HG02885 (cell line): ENCODE results near the gene COL4A5.

Experiments
- ATAC-seq: cut with Tn5 transposase; IDR thresholded peaks from one replicate; pipeline ENCODE4 v1.9.1; 2021; ENCODE audit warnings: mild to moderate bottlenecking; ENCODE audit not compliant: unreplicated experiment, poor library complexity

Gene COL4A5

GRCh38 chrX:108610141-108610540, 170.5 kb downstream of the COL4A5 start:
- ATAC-seq = no peak

GRCh38 chrX:108614616-108615015, 175.0 kb downstream of the COL4A5 start:
- no peak for ATAC-seq

GRCh38 chrX:108640817-108641216, 201.2 kb downstream of the COL4A5 start:
- ATAC-seq = no peak

- ATAC-seq = no peak
These were observed 202.1 kb downstream of the COL4A5 start for GRCh38 chrX:108641589-108642272.

- no peak for ATAC-seq
These were observed 202.6 kb downstream of the COL4A5 start for GRCh38 chrX:108642273-108642628.

GRCh38 chrX:108664701-108665100, 225.1 kb downstream of the COL4A5 start:
- no peak for ATAC-seq

- ATAC-seq = no peak
These were observed 226.5 kb downstream of the COL4A5 start for GRCh38 chrX:108666101-108666500.

- no peak for ATAC-seq
These were observed 231.9 kb downstream of the COL4A5 start for GRCh38 chrX:108671526-108671925.

GRCh38 chrX:108696690-108697089, 257.1 kb downstream of the COL4A5 start:
- ATAC-seq = no peak

- peak; percentile 88 for ATAC-seq
These were observed 259.7 kb downstream of the COL4A5 start for GRCh38 chrX:108699368-108699767.

GRCh38 chrX:108701633-108702032, 262.0 kb downstream of the COL4A5 start:
- no peak for ATAC-seq

- ATAC-seq = no peak
These were observed 262.9 kb downstream of the COL4A5 start for GRCh38 chrX:108702530-108702929.

GRCh38 chrX:108704839-108705238, 265.2 kb downstream of the COL4A5 start:
- ATAC-seq = no peak

GRCh38 chrX:108712886-108713285, 273.2 kb downstream of the COL4A5 start:
- no peak for ATAC-seq

- no peak for ATAC-seq
These were observed 282.9 kb downstream of the COL4A5 start for GRCh38 chrX:108722561-108722960.

- no peak for ATAC-seq
These were observed 287.1 kb downstream of the COL4A5 start for GRCh38 chrX:108726748-108727147.

- no peak for ATAC-seq
These were observed 291.5 kb downstream of the COL4A5 start for GRCh38 chrX:108731153-108731552.

GRCh38 chrX:108732630-108733321, 293.1 kb downstream of the COL4A5 start:
- no peak for ATAC-seq

GRCh38 chrX:108734426-108734825, 294.8 kb downstream of the COL4A5 start:
- ATAC-seq = no peak

- no peak for ATAC-seq
These were observed 295.5 kb downstream of the COL4A5 start for GRCh38 chrX:108735091-108735678.

- ATAC-seq = no peak
These were observed 296.3 kb downstream of the COL4A5 start for GRCh38 chrX:108735679-108736508.
